ENCODE data around the gene PLD6. TPM values are rescaled to one million over a fixed set of nuclear protein-coding genes. Genes with fewer than 3 reads are reported as not detected.

Gene PLD6
- total and polyA plus RNA-seq, 2 donors (not counting 1 experiment from before 2014, with no cell fraction given): 2.0 to 4.1 TPM

- ChIA-PET CTCF (no interaction called here), POLR2A (no interaction called here)
- Histone ChIP-seq H3K9me3 (ENCODE audit: control extremely low read depth in 1 of 3, control insufficient read depth in 2 of 3, insufficient read depth in 1 of 3, low read length in 2 of 3) (no peaks in the 10 kb centered on the region), H3K4me1 (ENCODE audit: control insufficient read depth in 2 of 2, insufficient read depth in 2 of 2, low read length in 2 of 2) (no peaks in the 10 kb centered on the region), H3K9ac (ENCODE audit: low read length) (no peak overlapping the region), H3K27me3 (replicated peaks in 1 of 4; ENCODE audit: control extremely low read depth in 1 of 4, control insufficient read depth in 3 of 4, insufficient read depth in 4 of 4, low read length in 3 of 4) (no peaks in the 10 kb centered on the region), H4K20me1 (ENCODE audit: control insufficient read depth, insufficient read depth, low read length, poor library complexity, severe bottlenecking) (no peaks in the 10 kb centered on the region), H3K79me2 (ENCODE audit: control insufficient read depth, insufficient read depth, low read length) (no peaks in the 10 kb centered on the region), H2AFZ (ENCODE audit: insufficient read depth, low read depth, low read length, poor library complexity, severe bottlenecking) (no peak overlapping the region), H3K27ac (ENCODE audit: low read length in 2 of 2) (no peak overlapping the region), H3K4me2 (replicated peaks; ENCODE audit: low read depth, low read length, poor library complexity, severe bottlenecking) (no peak overlapping the region), H3K4me3 (ENCODE audit: control extremely low read depth in 1 of 5, extremely low read depth in 1 of 5, insufficient read depth in 1 of 5, low read depth in 2 of 5, low read length in 4 of 5) (no peak overlapping the region), H3K36me3 (replicated peaks in 1 of 2; ENCODE audit: control extremely low read depth in 1 of 2, control insufficient read depth in 1 of 2, extremely low read depth in 1 of 2, insufficient read depth in 2 of 2, low read length in 1 of 2) (peaks cover 1 to 83% of the 10 kb centered on the region in 2 experiments)
- H3K4me3 Mint-ChIP-seq: no peak overlapping the region
- DNase-seq (no peak), ATAC-seq (ENCODE audit: low read depth) (no peak)
- no peak overlapping the region for H3K27ac Mint-ChIP-seq
- 98% methylated on average over 6 of the region's 6 CpGs for WGBS (ENCODE audit: insufficient coverage)
- no peaks in the 10 kb centered on the region for H3K9me3 Mint-ChIP-seq (ENCODE audit: insufficient read depth)
- H3K4me1 Mint-ChIP-seq: no peaks in the 10 kb centered on the region
- TF ChIP-seq EZH2 (IDR thresholded peaks at IDR 0.05; ENCODE audit: borderline replicate concordance, insufficient read depth, low read depth, low read length, poor library complexity, severe bottlenecking): no peak
- TF ChIP-seq, protein P1, sequence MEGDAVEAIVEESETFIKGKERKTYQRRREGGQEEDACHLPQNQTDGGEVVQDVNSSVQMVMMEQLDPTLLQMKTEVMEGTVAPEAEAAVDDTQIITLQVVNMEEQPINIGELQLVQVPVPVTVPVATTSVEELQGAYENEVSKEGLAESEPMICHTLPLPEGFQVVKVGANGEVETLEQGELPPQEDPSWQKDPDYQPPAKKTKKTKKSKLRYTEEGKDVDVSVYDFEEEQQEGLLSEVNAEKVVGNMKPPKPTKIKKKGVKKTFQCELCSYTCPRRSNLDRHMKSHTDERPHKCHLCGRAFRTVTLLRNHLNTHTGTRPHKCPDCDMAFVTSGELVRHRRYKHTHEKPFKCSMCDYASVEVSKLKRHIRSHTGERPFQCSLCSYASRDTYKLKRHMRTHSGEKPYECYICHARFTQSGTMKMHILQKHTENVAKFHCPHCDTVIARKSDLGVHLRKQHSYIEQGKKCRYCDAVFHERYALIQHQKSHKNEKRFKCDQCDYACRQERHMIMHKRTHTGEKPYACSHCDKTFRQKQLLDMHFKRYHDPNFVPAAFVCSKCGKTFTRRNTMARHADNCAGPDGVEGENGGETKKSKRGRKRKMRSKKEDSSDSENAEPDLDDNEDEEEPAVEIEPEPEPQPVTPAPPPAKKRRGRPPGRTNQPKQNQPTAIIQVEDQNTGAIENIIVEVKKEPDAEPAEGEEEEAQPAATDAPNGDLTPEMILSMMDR (IDR thresholded peaks at IDR 0.05): no peak
- intact Hi-C loops (cut with micrococcal nuclease): no loop called here
- no peaks in the 10 kb centered on the region for H3K27me3 Mint-ChIP-seq
Measured at GRCh38 chr17:17157041-17157440, 49.1 kb downstream of the PLD6 start.

GRCh38 chr17:17156511-17156910 lies 49.6 kb downstream of the PLD6 start:
- Histone ChIP-seq H4K20me1 (ENCODE audit: control insufficient read depth, insufficient read depth, low read length, poor library complexity, severe bottlenecking) (no peaks in the 10 kb centered on the region), H3K79me2 (ENCODE audit: control insufficient read depth, insufficient read depth, low read length) (no peaks in the 10 kb centered on the region), H3K4me3 (ENCODE audit: control extremely low read depth in 1 of 5, extremely low read depth in 1 of 5, insufficient read depth in 1 of 5, low read depth in 2 of 5, low read length in 4 of 5) (no peak overlapping the region), H2AFZ (ENCODE audit: insufficient read depth, low read depth, low read length, poor library complexity, severe bottlenecking) (no peak overlapping the region), H3K4me2 (replicated peaks; ENCODE audit: low read depth, low read length, poor library complexity, severe bottlenecking) (no peak overlapping the region), H3K36me3 (replicated peaks in 1 of 2; ENCODE audit: control extremely low read depth in 1 of 2, control insufficient read depth in 1 of 2, extremely low read depth in 1 of 2, insufficient read depth in 2 of 2, low read length in 1 of 2) (peaks cover under 1 to 84% of the 10 kb centered on the region in 2 experiments), H3K4me1 (ENCODE audit: control insufficient read depth in 2 of 2, insufficient read depth in 2 of 2, low read length in 2 of 2) (no peaks in the 10 kb centered on the region), H3K9me3 (ENCODE audit: control extremely low read depth in 1 of 3, control insufficient read depth in 2 of 3, insufficient read depth in 1 of 3, low read length in 2 of 3) (no peaks in the 10 kb centered on the region), H3K9ac (ENCODE audit: low read length) (no peak overlapping the region), H3K27ac (ENCODE audit: low read length in 2 of 2) (no peak overlapping the region), H3K27me3 (replicated peaks in 1 of 4; ENCODE audit: control extremely low read depth in 1 of 4, control insufficient read depth in 3 of 4, insufficient read depth in 4 of 4, low read length in 3 of 4) (no peaks in the 10 kb centered on the region)
- H3K4me3 Mint-ChIP-seq: no peak overlapping the region
- ATAC-seq (ENCODE audit: low read depth) (no peak), DNase-seq (no peak)
- H3K27me3 Mint-ChIP-seq: no peaks in the 10 kb centered on the region
- no peak for TF ChIP-seq EZH2 (IDR thresholded peaks at IDR 0.05; ENCODE audit: borderline replicate concordance, insufficient read depth, low read depth, low read length, poor library complexity, severe bottlenecking)
- TF ChIP-seq, protein P1 (IDR thresholded peaks at IDR 0.05): no peak
- ChIA-PET CTCF (no interaction called here), POLR2A (no interaction called here)
- no peaks in the 10 kb centered on the region for H3K4me1 Mint-ChIP-seq
- no peaks in the 10 kb centered on the region for H3K9me3 Mint-ChIP-seq (ENCODE audit: insufficient read depth)
- intact Hi-C loops (cut with micrococcal nuclease): no loop called here
- H3K27ac Mint-ChIP-seq: no peak overlapping the region
- 97% methylated on average over 10 of the region's 10 CpGs for WGBS (ENCODE audit: insufficient coverage)
